HEK293T (cell line): ENCODE data around the gene CRBN.

ENCODE experiments used
- CTCF ChIA-PET: fragments of 350-600 bp; formaldehyde crosslinking; extraction: SDS; loops from one replicate; lab custom pipeline; 2021; ENCODE audit warnings: antibody characterized with exemption, inconsistent platforms; lab: Yijun Ruan, JAX
- POLR2A ChIA-PET: fragments of 350-600 bp; formaldehyde crosslinking; extraction: SDS; loops from one replicate; lab custom pipeline; 2020; ENCODE audit warnings: antibody characterized with exemption, inconsistent platforms; lab: Yijun Ruan, JAX
- DNase-seq: peaks from one replicate; pipeline ENCODE4 v3.0.0; 2012; ENCODE audit warnings: mixed read lengths; ENCODE audit errors: extremely low spot score
- ARNT ChIP-seq: fragments of 450-650 bp; IDR thresholded peaks from 2 replicates; pipeline ENCODE4 v1.6.1; 2017; ENCODE audit warnings: mild to moderate bottlenecking
- BHLHE40 ChIP-seq: fragments of 450-650 bp; IDR thresholded peaks from 2 replicates; pipeline ENCODE4 v1.6.1; 2016; ENCODE audit warnings: mild to moderate bottlenecking, moderate library complexity, borderline replicate concordance
- CTBP1 ChIP-seq: fragments of 450-650 bp; IDR thresholded peaks from 2 replicates; pipeline ENCODE4 v1.6.1; 2016; ENCODE audit warnings: borderline replicate concordance
- ELF4 ChIP-seq: fragments of 450-650 bp; IDR thresholded peaks from 2 replicates; pipeline ENCODE4 v1.6.1; 2017; ENCODE audit warnings: antibody characterized with exemption
- FOXA1 ChIP-seq: fragments of 450-650 bp; IDR thresholded peaks from 2 replicates; pipeline ENCODE4 v1.6.1; 2016; ENCODE audit warnings: mild to moderate bottlenecking
- FOXK2 ChIP-seq: fragments of 450-650 bp; IDR thresholded peaks from 2 replicates; pipeline ENCODE4 v1.6.1; 2016; ENCODE audit warnings: mild to moderate bottlenecking
- FOXM1 ChIP-seq: fragments of 450-650 bp; IDR thresholded peaks from 2 replicates; pipeline ENCODE4 v1.6.1; 2017; ENCODE audit warnings: mild to moderate bottlenecking, borderline replicate concordance
- HDGF ChIP-seq: fragments of 450-650 bp; IDR thresholded peaks from 2 replicates; pipeline ENCODE4 v1.6.1; 2017; ENCODE audit warnings: antibody characterized with exemption, borderline replicate concordance
- L3MBTL2 ChIP-seq: fragments of 450-650 bp; conservative IDR thresholded peaks from 2 replicates; pipeline ENCODE4 v1.6.1; 2016; ENCODE audit warnings: mild to moderate bottlenecking
- LEF1 ChIP-seq: fragments of 450-650 bp; IDR thresholded peaks from 2 replicates; pipeline ENCODE4 v1.6.1; 2017; ENCODE audit warnings: mild to moderate bottlenecking, borderline replicate concordance
- NFRKB ChIP-seq: fragments of 450-650 bp; IDR thresholded peaks from 2 replicates; pipeline ENCODE4 v1.6.1; 2016; ENCODE audit warnings: mild to moderate bottlenecking, moderate library complexity
- PKNOX1 ChIP-seq: fragments of 450-650 bp; IDR thresholded peaks from 2 replicates; pipeline ENCODE4 v1.6.1; 2016
- SP1 ChIP-seq: fragments of 450-650 bp; IDR thresholded peaks from 2 replicates; pipeline ENCODE4 v1.6.1; 2017
- SUZ12 ChIP-seq: fragments of 450-650 bp; IDR thresholded peaks from 2 replicates; pipeline ENCODE4 v1.6.1; 2016; ENCODE audit warnings: mild to moderate bottlenecking
- TARDBP ChIP-seq: fragments of 450-650 bp; IDR thresholded peaks from 2 replicates; pipeline ENCODE4 v1.6.1; 2016
- ZNF384 ChIP-seq: fragments of 450-650 bp; IDR thresholded peaks from 2 replicates; pipeline ENCODE4 v1.6.1; 2016

The CRBN gene

GRCh38 chr3:3105246-3105645 is 74.2 kb downstream of the CRBN start:
- POLR2A ChIA-PET: no interaction called here
- TF ChIP-seq PKNOX1 (no peak), SUZ12 (no peak), LEF1 (no peak), FOXK2 (no peak), FOXM1 (no peak)
- CTCF ChIA-PET: no interaction called here
- DNase-seq: no peak

- TF ChIP-seq TARDBP: no peak
- TF ChIP-seq ELF4: no peak
- TF ChIP-seq CTBP1: no peak
- TF ChIP-seq FOXM1: no peak
- no peak for TF ChIP-seq HDGF
- TF ChIP-seq NFRKB: no peak
- TF ChIP-seq ARNT: no peak
- TF ChIP-seq FOXK2: no peak
- TF ChIP-seq ZNF384: no peak
- ChIA-PET POLR2A (no interaction called here), CTCF (no interaction called here)
- no peak for DNase-seq
Measured at GRCh38 chr3:3102751-3103150, 76.7 kb downstream of the CRBN start.

- POLR2A ChIA-PET: no interaction called here
- no peak for DNase-seq
- CTCF ChIA-PET: no interaction called here
- TF ChIP-seq CTBP1: no peak
- TF ChIP-seq ELF4: no peak
- no peak for TF ChIP-seq SUZ12
- no peak for TF ChIP-seq FOXM1
- TF ChIP-seq ARNT: no peak
- TF ChIP-seq SP1: no peak
- TF ChIP-seq FOXA1: no peak
- TF ChIP-seq NFRKB: no peak
- no peak for TF ChIP-seq PKNOX1
- TF ChIP-seq L3MBTL2: no peak
- no peak for TF ChIP-seq ZNF384
- no peak for TF ChIP-seq LEF1
- no peak for TF ChIP-seq BHLHE40
- no peak for TF ChIP-seq FOXK2
- TF ChIP-seq HDGF: no peak
- TF ChIP-seq TARDBP: no peak
Measured at GRCh38 chr3:3101660-3102458, 77.6 kb downstream of the CRBN start.
